ENCODE measurements around the gene NKTR. TPM values are rescaled to one million over a fixed set of nuclear protein-coding genes. Genes with fewer than 3 reads are reported as not detected.
A peak's percentile ranks its signal among the peaks of the same experiment; 100 is the strongest.

NKTR gene
- total RNA-seq, 1 experiment from 2014 or later: 21.3 TPM

GRCh38 chr3:42612217-42612616 lies 11.7 kb downstream of the NKTR start:
- no peak for DNase-seq
- no peaks in the 10 kb centered on the region; the same call in 1 of the 2 replicates for H3K36me3 ChIP-seq (replicated peaks; ENCODE audit: control insufficient read depth, insufficient read depth, low read length)
- H3K27me3 ChIP-seq (ENCODE audit: control insufficient read depth, insufficient read depth, low read length): no peaks in the 10 kb centered on the region
- no peak overlapping the region for H3K4me3 ChIP-seq (ENCODE audit: insufficient read depth, low read depth, low read length)

- Histone ChIP-seq H3K27me3 (ENCODE audit: control insufficient read depth, insufficient read depth, low read length) (no peaks in the 10 kb centered on the region), H3K36me3 (replicated peaks; ENCODE audit: control insufficient read depth, insufficient read depth, low read length) (no peaks in the 10 kb centered on the region; the same call in 1 of the 2 replicates), H3K4me3 (ENCODE audit: insufficient read depth, low read depth, low read length) (no peak overlapping the region)
- DNase-seq: no peak
Measured at GRCh38 chr3:42612928-42613327, 12.4 kb downstream of the NKTR start.

GRCh38 chr3:42613462-42613861 lies 13.0 kb downstream of the NKTR start:
- Histone ChIP-seq H3K36me3 (replicated peaks; ENCODE audit: control insufficient read depth, insufficient read depth, low read length) (no peaks in the 10 kb centered on the region; the same call in 1 of the 2 replicates), H3K4me3 (ENCODE audit: insufficient read depth, low read depth, low read length) (no peak overlapping the region), H3K27me3 (ENCODE audit: control insufficient read depth, insufficient read depth, low read length) (no peaks in the 10 kb centered on the region)
- DNase-seq: no peak

GRCh38 chr3:42631620-42632019 lies 31.1 kb downstream of the NKTR start:
- DNase-seq: peak; percentile 20
- H3K4me3 ChIP-seq (ENCODE audit: insufficient read depth, low read depth, low read length): no peak overlapping the region
- peaks cover 18% of the 10 kb centered on the region for H3K36me3 ChIP-seq (replicated peaks; ENCODE audit: control insufficient read depth, insufficient read depth, low read length)
- no peaks in the 10 kb centered on the region for H3K27me3 ChIP-seq (ENCODE audit: control insufficient read depth, insufficient read depth, low read length)

- no peak for DNase-seq
- Histone ChIP-seq H3K36me3 (replicated peaks; ENCODE audit: control insufficient read depth, insufficient read depth, low read length) (peaks cover 21% of the 10 kb centered on the region), H3K4me3 (ENCODE audit: insufficient read depth, low read depth, low read length) (no peak overlapping the region), H3K27me3 (ENCODE audit: control insufficient read depth, insufficient read depth, low read length) (no peaks in the 10 kb centered on the region)
Measured at GRCh38 chr3:42632146-42632545, 31.7 kb downstream of the NKTR start.

- peaks cover 31% of the 10 kb centered on the region for H3K36me3 ChIP-seq (replicated peaks; ENCODE audit: control insufficient read depth, insufficient read depth, low read length)
- no peak overlapping the region for H3K4me3 ChIP-seq (ENCODE audit: insufficient read depth, low read depth, low read length)
- H3K27me3 ChIP-seq (ENCODE audit: control insufficient read depth, insufficient read depth, low read length): no peaks in the 10 kb centered on the region
- DNase-seq: no peak
Measured at GRCh38 chr3:42633544-42633943, 33.1 kb downstream of the NKTR start.

GRCh38 chr3:42635111-42635510 lies 34.6 kb downstream of the NKTR start:
- DNase-seq: no peak
- Histone ChIP-seq H3K27me3 (ENCODE audit: control insufficient read depth, insufficient read depth, low read length) (no peaks in the 10 kb centered on the region), H3K4me3 (ENCODE audit: insufficient read depth, low read depth, low read length) (no peak overlapping the region), H3K36me3 (replicated peaks; ENCODE audit: control insufficient read depth, insufficient read depth, low read length) (peaks cover 41% of the 10 kb centered on the region)

GRCh38 chr3:42637001-42637400 lies 36.5 kb downstream of the NKTR start:
- H3K27me3 ChIP-seq (ENCODE audit: control insufficient read depth, insufficient read depth, low read length): no peaks in the 10 kb centered on the region
- peaks cover 47% of the 10 kb centered on the region for H3K36me3 ChIP-seq (replicated peaks; ENCODE audit: control insufficient read depth, insufficient read depth, low read length)
- no peak overlapping the region for H3K4me3 ChIP-seq (ENCODE audit: insufficient read depth, low read depth, low read length)
- DNase-seq: no peak

- DNase-seq: no peak
- Histone ChIP-seq H3K36me3 (replicated peaks; ENCODE audit: control insufficient read depth, insufficient read depth, low read length) (peaks cover 48% of the 10 kb centered on the region), H3K27me3 (ENCODE audit: control insufficient read depth, insufficient read depth, low read length) (no peaks in the 10 kb centered on the region), H3K4me3 (ENCODE audit: insufficient read depth, low read depth, low read length) (no peak overlapping the region)
Measured at GRCh38 chr3:42638339-42638842, 37.9 kb downstream of the NKTR start.

- no peaks in the 10 kb centered on the region for H3K27me3 ChIP-seq (ENCODE audit: control insufficient read depth, insufficient read depth, low read length)
- peaks cover 44% of the 10 kb centered on the region for H3K36me3 ChIP-seq (replicated peaks; ENCODE audit: control insufficient read depth, insufficient read depth, low read length)
- no peak overlapping the region for H3K4me3 ChIP-seq (ENCODE audit: insufficient read depth, low read depth, low read length)
- no peak for DNase-seq
Measured at GRCh38 chr3:42639192-42639591, 38.7 kb downstream of the NKTR start.

GRCh38 chr3:42640129-42640528 lies 39.6 kb downstream of the NKTR start:
- Histone ChIP-seq H3K4me3 (ENCODE audit: insufficient read depth, low read depth, low read length) (no peak overlapping the region), H3K36me3 (replicated peaks; ENCODE audit: control insufficient read depth, insufficient read depth, low read length) (peaks cover 50% of the 10 kb centered on the region), H3K27me3 (ENCODE audit: control insufficient read depth, insufficient read depth, low read length) (no peaks in the 10 kb centered on the region)
- DNase-seq: no peak

GRCh38 chr3:42640771-42641370 lies 40.4 kb downstream of the NKTR start:
- no peak for DNase-seq
- Histone ChIP-seq H3K27me3 (ENCODE audit: control insufficient read depth, insufficient read depth, low read length) (no peaks in the 10 kb centered on the region), H3K4me3 (ENCODE audit: insufficient read depth, low read depth, low read length) (no peak overlapping the region), H3K36me3 (replicated peaks; ENCODE audit: control insufficient read depth, insufficient read depth, low read length) (peaks cover 51% of the 10 kb centered on the region)

GRCh38 chr3:42647821-42648459 lies 47.5 kb downstream of the NKTR start:
- DNase-seq: peak; percentile 40
- no peak overlapping the region for H3K4me3 ChIP-seq (ENCODE audit: insufficient read depth, low read depth, low read length)
- peaks cover 21% of the 10 kb centered on the region for H3K36me3 ChIP-seq (replicated peaks; ENCODE audit: control insufficient read depth, insufficient read depth, low read length)
- no peaks in the 10 kb centered on the region for H3K27me3 ChIP-seq (ENCODE audit: control insufficient read depth, insufficient read depth, low read length)

- no peak for DNase-seq
- H3K36me3 ChIP-seq (replicated peaks; ENCODE audit: control insufficient read depth, insufficient read depth, low read length): peaks cover 19% of the 10 kb centered on the region
- no peaks in the 10 kb centered on the region for H3K27me3 ChIP-seq (ENCODE audit: control insufficient read depth, insufficient read depth, low read length)
- H3K4me3 ChIP-seq (ENCODE audit: insufficient read depth, low read depth, low read length): no peak overlapping the region
Measured at GRCh38 chr3:42649006-42649405, 48.5 kb downstream of the NKTR start.

- H3K27me3 ChIP-seq (ENCODE audit: control insufficient read depth, insufficient read depth, low read length): no peaks in the 10 kb centered on the region
- H3K4me3 ChIP-seq (ENCODE audit: insufficient read depth, low read depth, low read length): no peak overlapping the region
- peaks cover 13% of the 10 kb centered on the region for H3K36me3 ChIP-seq (replicated peaks; ENCODE audit: control insufficient read depth, insufficient read depth, low read length)
- no peak for DNase-seq
Measured at GRCh38 chr3:42649783-42650182, 49.3 kb downstream of the NKTR start.
